Duodenal mucosa (tissue), 2 donors: Measurements from ENCODE around the gene MMP19.
"Not testable (repeated sequence)": the region's sequence is repeated elsewhere in the genome, so short reads cannot be mapped to it uniquely, and the experiment has no call there.

Source experiments
- H3K27ac ChIP-seq: one replicate; pipeline ENCODE4 v1.7.0; 2013; ENCODE audit warnings: low read depth, low read length
- H3K27me3 ChIP-seq, 2 donors: one replicate each; pipeline ENCODE4 v1.7.0; 2013; ENCODE audit warnings: low read length in 2 of 2, control low read depth in 1 of 2; ENCODE audit not compliant: insufficient read depth in 2 of 2, control insufficient read depth in 1 of 2
- H3K36me3 ChIP-seq, 2 donors: one replicate each; pipeline ENCODE4 v1.7.0; 2013; ENCODE audit warnings: low read length in 2 of 2, control low read depth in 1 of 2; ENCODE audit not compliant: insufficient read depth in 2 of 2, control insufficient read depth in 1 of 2
- H3K4me1 ChIP-seq, 2 donors: one replicate each; pipeline ENCODE4 v1.7.0; 2013; ENCODE audit warnings: low read length in 2 of 2, control low read depth in 1 of 2; ENCODE audit not compliant: insufficient read depth in 2 of 2, control insufficient read depth in 1 of 2
- H3K4me3 ChIP-seq, 2 donors: one replicate each; pipeline ENCODE4 v1.7.0; 2013; ENCODE audit warnings: low read length in 2 of 2, low read depth in 1 of 2
- H3K9ac ChIP-seq, 2 donors: one replicate each; pipeline ENCODE4 v1.7.0; 2013; ENCODE audit warnings: low read length in 2 of 2, low read depth in 1 of 2
- H3K9me3 ChIP-seq, 2 donors: one replicate each; pipeline ENCODE4 v1.7.0; 2013; ENCODE audit warnings: low read length in 2 of 2, control low read depth in 1 of 2; ENCODE audit not compliant: control insufficient read depth in 1 of 2

MMP19 gene, protein sequence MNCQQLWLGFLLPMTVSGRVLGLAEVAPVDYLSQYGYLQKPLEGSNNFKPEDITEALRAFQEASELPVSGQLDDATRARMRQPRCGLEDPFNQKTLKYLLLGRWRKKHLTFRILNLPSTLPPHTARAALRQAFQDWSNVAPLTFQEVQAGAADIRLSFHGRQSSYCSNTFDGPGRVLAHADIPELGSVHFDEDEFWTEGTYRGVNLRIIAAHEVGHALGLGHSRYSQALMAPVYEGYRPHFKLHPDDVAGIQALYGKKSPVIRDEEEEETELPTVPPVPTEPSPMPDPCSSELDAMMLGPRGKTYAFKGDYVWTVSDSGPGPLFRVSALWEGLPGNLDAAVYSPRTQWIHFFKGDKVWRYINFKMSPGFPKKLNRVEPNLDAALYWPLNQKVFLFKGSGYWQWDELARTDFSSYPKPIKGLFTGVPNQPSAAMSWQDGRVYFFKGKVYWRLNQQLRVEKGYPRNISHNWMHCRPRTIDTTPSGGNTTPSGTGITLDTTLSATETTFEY

DNA sequence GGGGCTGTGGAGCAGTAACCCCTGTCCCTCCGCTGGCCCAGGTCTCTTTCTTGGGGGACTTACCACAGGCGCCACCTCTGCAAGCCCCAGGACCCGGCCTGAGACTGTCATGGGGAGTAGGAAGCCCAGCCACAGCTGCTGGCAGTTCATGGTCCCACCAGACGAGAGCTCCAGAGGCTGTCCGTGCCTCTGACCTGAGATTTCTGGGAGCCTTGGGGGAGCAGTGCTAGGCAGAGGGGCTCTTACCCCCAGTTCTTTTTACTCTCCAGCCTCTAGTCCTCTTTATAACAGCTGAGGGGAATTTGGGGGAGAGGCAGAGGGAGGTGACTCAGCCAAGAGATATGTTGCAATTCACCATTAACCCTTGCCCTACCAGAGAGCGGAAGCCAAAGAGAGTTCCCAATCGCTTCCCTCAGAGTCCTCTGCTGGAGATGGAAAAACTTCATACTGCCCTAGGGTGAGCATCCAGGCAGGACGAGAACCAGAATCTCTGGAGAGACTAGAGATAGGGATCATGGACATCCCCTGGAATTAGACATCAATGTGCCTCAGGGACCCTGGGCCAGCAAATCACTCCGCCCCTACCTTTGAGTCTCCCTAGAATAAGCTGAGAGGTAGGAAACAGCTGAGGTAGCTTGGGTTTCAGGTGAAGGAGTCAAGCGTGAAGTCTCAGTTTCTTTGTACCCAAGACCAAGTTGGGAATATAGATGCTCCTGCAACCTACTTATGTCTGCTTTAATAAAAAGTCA lies at the start of gene MMP19:
TSS of gene MMP19 (minus strand) at position 256 of the 749 bp plus-strand sequence. CDS start at position 150, 106 bp downstream.
- Histone ChIP-seq H3K36me3 (no peaks in the 10 kb centered on the region), H3K27ac (no peak within 1 kb of the TSS), H3K4me1 (no peaks in the 10 kb centered on the region), H3K4me3 (peak within 1 kb of the TSS; percentile 47 to 61), H3K27me3 (no peaks in the 10 kb centered on the region), H3K9me3 (no peaks in the 10 kb centered on the region), H3K9ac (peak within 1 kb of the TSS; percentile 45 to 54)

DNA sequence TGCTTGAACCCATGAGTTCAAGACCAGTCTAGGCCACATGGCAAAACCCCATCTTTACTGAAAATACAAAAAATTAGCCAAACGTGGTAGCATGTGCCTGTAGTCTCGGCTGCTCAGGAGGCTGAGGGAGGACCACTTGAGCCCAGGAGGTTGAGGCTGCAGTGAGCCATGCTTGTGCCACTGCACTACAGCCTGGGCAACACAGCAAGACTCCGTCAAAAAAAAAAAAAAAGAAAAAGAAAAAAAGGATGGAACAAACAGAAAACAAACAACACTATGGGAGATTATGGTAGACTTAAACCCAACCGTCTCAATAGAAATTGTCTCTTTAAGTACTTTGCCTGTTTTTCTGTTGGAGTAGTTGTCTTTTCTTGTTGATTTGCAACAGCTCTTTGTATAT lies 48.6 kb upstream of the MMP19 start:
- H3K36me3 ChIP-seq, result no peaks in the 10 kb centered on the region
- H3K27ac ChIP-seq, result no peak overlapping the region

DNA sequence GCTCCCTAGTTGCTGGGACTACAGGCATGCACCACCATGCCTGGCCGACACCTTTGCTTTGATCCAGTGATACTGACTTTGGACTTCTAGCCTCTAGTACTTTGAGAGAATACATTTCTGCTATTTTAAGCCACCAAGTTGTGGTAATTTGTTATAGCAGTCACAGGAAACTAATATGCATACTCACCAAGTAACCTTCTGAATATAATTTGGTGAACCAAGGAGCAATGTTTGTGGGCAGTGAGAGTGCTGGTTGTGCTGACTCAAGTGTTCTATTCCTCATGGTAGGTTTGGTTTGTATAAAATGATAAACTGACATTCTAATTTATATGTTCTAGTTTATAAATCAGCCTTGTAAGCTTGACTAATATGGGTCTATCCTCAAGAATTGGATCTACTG lies 42.4 kb upstream of the MMP19 start:
- Histone ChIP-seq H3K4me3 (no peak overlapping the region), H3K9ac (no peak overlapping the region), H3K27me3 (no peaks in the 10 kb centered on the region), H3K4me1 (no peaks in the 10 kb centered on the region), H3K9me3 (no peaks in the 10 kb centered on the region), H3K27ac (no peak overlapping the region), H3K36me3 (no peaks in the 10 kb centered on the region)

More for the DNA sequence above, 48.6 kb upstream of the MMP19 start:
- no peaks in the 10 kb centered on the region for H3K9me3 ChIP-seq
- no peak overlapping the region for H3K4me3 ChIP-seq
- H3K27me3 ChIP-seq, result no peaks in the 10 kb centered on the region
- H3K4me1 ChIP-seq, result no peaks in the 10 kb centered on the region
- H3K9ac ChIP-seq, result no peak overlapping the region

DNA sequence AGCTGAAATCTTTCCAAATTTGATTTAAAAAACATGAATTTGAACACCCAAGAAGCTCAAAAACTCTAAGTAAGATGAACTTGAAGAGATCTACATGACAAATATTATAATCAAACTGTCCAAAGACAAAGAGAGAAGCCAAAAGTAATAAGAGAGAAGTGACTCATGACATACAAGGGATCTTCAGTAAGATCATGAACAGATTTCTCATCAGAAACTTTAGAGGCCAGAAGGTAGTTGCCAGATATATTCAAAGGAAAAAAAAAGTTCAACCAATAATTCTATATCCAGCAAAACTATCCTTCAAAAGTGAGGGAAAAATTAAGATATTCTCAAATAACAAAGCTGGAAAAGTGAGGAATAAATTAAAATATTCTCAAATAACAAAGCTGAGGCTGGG lies 35.1 kb upstream of the MMP19 start:
- Histone ChIP-seq H3K9me3 (peaks cover 0 to 2% of the 10 kb centered on the region in 2 donors), H3K4me3 (no peak overlapping the region), H3K9ac (no peak overlapping the region), H3K36me3 (no peaks in the 10 kb centered on the region), H3K4me1 (no peaks in the 10 kb centered on the region), H3K27me3 (no peaks in the 10 kb centered on the region), H3K27ac (no peak overlapping the region)

DNA sequence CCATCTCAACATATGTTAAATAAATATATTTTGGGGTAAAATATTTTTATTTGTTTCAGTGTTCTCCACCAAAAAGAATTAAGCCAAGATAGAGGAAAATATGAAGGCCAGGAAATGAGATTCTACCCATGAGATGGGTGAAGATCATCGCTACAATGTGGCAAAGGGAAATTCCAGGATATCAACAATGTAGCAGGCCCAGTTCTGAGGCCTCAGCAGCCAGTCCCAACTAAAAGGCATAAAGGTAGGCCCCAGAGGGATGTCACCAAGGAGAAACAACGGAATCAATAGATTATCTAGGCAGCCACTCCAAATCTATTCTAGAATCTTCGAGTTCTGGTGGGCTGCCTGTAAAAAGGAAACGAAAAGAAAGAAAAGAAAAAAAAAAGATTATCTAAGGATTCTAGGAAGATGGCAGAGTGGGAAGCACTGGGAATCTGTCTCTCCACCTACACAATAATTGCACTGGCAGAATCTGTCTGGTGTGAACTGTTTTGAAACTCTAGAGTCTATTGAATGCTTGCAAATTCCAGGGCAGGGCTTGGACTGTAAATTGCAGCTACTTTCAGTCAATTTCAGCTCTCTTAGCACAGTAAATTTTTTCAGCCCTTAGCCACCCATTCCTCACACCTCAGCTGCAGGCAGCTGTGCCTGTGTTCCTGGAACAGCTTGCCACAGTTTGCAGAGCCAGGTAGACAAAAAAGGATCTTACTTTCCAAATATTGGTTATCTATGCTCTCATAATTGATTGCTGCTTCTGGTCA lies 33.1 kb upstream of the MMP19 start:
- Histone ChIP-seq H3K9ac (no peak overlapping the region), H3K27ac (no peak overlapping the region), H3K9me3 (peaks cover 0 to 2% of the 10 kb centered on the region in 2 donors), H3K27me3 (no peaks in the 10 kb centered on the region), H3K4me3 (no peak overlapping the region), H3K4me1 (no peaks in the 10 kb centered on the region), H3K36me3 (no peaks in the 10 kb centered on the region)

DNA sequence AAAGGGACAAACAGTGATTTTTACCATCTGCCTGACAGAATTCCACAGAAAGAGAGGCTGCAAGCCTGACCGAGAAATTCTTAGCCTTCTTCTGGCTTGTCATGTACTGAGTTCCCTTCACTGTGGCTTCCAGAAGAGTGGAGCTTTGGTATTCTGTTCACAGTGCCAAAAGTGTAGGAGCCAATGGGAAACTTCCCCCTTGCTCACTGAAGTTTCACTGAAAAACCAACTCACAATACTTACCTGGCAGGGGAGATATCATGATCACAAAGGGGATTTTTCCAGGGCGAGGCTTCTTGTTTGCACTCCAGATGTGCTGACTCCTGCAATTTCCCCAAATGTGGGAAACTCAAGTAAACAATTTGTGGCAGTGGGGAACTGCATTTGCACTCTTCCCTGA lies 31.7 kb upstream of the MMP19 start:
- no peak overlapping the region for H3K27ac ChIP-seq
- H3K4me3 ChIP-seq, result no peak overlapping the region

DNA sequence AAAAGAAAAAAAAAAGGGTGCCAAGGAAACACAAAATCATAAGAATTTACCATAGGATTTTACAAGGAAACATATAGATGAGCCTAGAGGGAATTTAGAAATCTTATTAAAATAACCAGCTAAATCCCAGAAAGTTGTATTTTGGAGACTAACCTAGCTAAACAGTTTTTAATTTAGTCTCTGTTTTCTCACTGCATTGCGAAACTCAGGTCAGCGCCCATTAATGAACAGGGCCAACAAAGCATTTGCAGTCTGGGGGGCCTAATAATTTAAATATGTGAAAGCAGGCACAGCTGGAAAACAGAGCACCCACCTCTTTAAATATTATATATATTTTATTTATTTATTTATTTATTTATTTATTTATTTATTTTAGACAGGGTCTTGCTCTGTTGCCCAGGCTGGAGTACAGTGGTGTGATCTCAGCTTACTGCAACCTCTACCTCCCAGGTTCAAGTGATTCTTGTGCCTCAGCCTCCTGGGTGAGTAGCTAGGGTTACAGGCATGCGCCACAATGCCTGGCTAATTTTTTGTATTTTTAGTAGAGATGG lies 23.8 kb upstream of the MMP19 start:
- not testable (repeated sequence) for H3K4me1 ChIP-seq

More for the DNA sequence above, 31.7 kb upstream of the MMP19 start:
- no peaks in the 10 kb centered on the region for H3K4me1 ChIP-seq
- H3K9ac ChIP-seq, result no peak overlapping the region
- peaks cover 0 to 2% of the 10 kb centered on the region in 2 donors for H3K9me3 ChIP-seq
- H3K27me3 ChIP-seq, result no peaks in the 10 kb centered on the region
- no peaks in the 10 kb centered on the region for H3K36me3 ChIP-seq

DNA sequence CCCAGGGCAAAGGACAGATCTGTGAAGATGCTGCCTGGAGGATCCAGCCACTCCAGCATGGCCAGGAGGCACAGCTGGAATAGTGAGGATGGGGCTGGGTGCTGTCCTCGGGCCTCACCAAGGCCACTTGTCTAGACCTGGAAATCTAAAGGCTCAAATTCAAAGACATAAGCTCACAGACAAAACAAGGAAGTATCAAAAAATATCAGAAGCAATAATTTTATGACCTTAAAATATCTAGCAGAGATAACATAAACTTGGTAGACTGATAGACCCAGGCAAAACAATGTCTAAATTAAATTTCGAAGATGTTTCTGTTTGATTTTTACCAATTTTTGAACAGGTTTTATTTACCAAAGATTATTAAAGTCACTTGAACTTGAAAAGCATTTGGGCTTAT lies 22.6 kb upstream of the MMP19 start:
- Histone ChIP-seq H3K9me3 (peaks cover 2 to 4% of the 10 kb centered on the region in 2 donors), H3K27me3 (no peaks in the 10 kb centered on the region), H3K4me3 (no peak overlapping the region), H3K4me1 (no peaks in the 10 kb centered on the region), H3K36me3 (no peaks in the 10 kb centered on the region), H3K27ac (no peak overlapping the region), H3K9ac (no peak overlapping the region)

More for the DNA sequence above, 23.8 kb upstream of the MMP19 start:
- not testable (repeated sequence) for H3K27me3 ChIP-seq, H3K27ac ChIP-seq, H3K9me3 ChIP-seq, H3K4me3 ChIP-seq, H3K9ac ChIP-seq, H3K36me3 ChIP-seq

DNA sequence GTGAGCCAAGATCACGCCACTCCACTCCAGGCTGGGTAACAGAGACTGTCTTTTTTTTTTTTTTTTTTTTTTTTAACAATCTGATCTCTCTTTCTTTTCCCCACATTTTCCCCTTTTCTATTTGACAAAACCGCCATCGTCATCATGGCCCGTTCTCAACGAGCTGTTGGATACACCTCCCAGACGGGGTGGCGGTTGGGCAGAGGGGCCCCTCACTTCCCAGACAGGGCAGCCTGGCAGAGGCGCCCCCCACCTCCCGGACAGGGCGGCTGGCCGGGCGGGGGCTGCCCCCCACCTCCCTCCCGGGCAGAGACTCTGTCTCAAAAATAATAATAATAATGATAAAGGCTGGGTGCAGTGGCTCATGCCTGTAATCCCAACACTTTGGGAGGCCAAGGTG lies 20.2 kb upstream of the MMP19 start:
- not testable (repeated sequence) for H3K27ac ChIP-seq, H3K9ac ChIP-seq, H3K9me3 ChIP-seq, H3K4me1 ChIP-seq, H3K4me3 ChIP-seq, H3K36me3 ChIP-seq, H3K27me3 ChIP-seq
